Bronchus fibroblast of lung (primary cell): Measurements from ENCODE around the gene OR5D18. TPM values are rescaled to one million over a fixed set of nuclear protein-coding genes. Genes with fewer than 3 reads are reported as not detected.

Experiments
- total RNA-seq: library from RNA; depleted of rRNA; stranded (reverse); fragments of >200 nt; gene quantifications from 2 replicates; pipeline ENCODE4 v1.2.3, GENCODE V29; 2015

Gene OR5D18
- total RNA-seq: not detected in 2 replicates

DNA sequence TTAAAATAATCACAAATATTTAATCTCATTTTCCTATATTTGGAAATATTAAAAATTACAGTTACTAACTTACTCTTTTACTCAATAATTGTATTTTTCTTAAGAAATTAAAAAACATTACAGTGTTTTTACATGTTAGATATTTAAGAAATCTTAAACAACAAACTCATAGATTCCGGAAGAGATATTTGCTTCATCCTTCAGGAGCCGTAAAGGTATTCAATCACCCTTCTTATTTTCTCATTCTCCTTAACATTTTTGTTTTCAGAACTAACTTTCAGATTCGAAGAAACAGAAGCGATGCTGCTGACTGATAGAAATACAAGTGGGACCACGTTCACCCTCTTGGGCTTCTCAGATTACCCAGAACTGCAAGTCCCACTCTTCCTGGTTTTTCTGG is at the start of gene OR5D18:
OR5D18 (plus strand) TSS at position 301 of the 400 bp plus-strand sequence; CDS start at position 301, 0 bp downstream.

GRCh38 chr11:55773138-55773537 is 46.3 kb upstream of the OR5D18 start, which contains the start of gene OR5D13:
TSS of gene OR5D13 (plus strand) at chr11:55773438. CDS start at chr11:55773438, 0 bp downstream.

GRCh38 chr11:55795256-55795655 is 24.2 kb upstream of the OR5D18 start, which contains the start of gene OR5D14:
TSS of gene OR5D14 (plus strand) at chr11:55795556. CDS start at chr11:55795556, 0 bp downstream.

GRCh38 chr11:55811067-55811466 is 8.4 kb upstream of the OR5D18 start, which contains the start of gene OR5L1:
TSS of gene OR5L1 (plus strand) at chr11:55811367. CDS start at chr11:55811467, 100 bp downstream.

DNA sequence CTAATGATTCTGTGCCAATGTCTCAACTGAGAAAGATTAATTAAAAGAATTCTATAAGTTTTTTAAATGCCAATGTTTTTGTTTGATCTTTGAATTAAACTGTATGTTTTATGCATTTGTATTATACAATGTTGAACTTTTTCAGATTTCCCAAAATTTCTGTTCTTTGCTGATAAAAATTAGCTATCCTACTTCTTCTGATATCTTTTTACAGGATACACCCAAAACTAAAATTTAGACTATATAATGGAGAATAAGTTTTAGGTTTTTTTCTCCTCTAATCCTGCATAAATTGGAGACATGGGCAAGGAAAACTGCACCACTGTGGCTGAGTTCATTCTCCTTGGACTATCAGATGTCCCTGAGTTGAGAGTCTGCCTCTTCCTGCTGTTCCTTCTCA is 7.5 kb downstream of the OR5D18 start, which contains the start of gene OR5L2:
OR5L2 (plus strand) TSS at position 301 of the 400 bp plus-strand sequence; CDS start at position 301, 0 bp downstream.

DNA sequence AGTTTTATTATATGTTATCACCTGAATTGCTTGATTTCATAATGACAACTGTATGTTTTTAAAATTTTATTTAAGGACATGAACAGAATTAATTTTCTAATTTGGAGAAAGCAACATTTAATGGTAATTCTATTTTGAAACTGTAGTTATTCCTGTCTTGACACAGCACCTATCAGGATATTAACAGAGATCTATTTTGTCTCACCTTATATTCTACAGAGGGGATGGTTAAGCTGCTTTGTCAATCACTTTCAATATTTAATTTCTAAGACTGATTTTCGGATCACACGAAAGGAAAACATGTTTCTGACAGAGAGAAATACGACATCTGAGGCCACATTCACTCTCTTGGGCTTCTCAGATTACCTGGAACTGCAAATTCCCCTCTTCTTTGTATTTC is 19.0 kb downstream of the OR5D18 start, which contains the start of gene OR5D16:
OR5D16 (plus strand) TSS at position 301 of the 400 bp plus-strand sequence; CDS start at position 301, 0 bp downstream.

Other genes starting within 250 kb of the OR5D18 start
- gene OR4C16, start 247.5 kb upstream of the OR5D18 start, total RNA-seq: not detected in 2 replicates
- not detected in 2 replicates for gene OR4C11, start 212.0 kb upstream of the OR5D18 start, total RNA-seq
- gene OR4P4, start 184.5 kb upstream of the OR5D18 start, total RNA-seq: not detected in 2 replicates
- gene OR4S2, start 171.3 kb upstream of the OR5D18 start, total RNA-seq: not detected in 2 replicates
- gene OR4C6, start 157.4 kb upstream of the OR5D18 start, total RNA-seq: not detected in 2 replicates
- gene OR5D13, start 46.2 kb upstream of the OR5D18 start, total RNA-seq: not detected in 2 replicates
- gene OR5D14, start 24.1 kb upstream of the OR5D18 start, total RNA-seq: not detected in 2 replicates
- gene OR5L1, start 8.3 kb upstream of the OR5D18 start, total RNA-seq: not detected in 2 replicates
- not detected in 2 replicates for gene OR5L2, start 7.6 kb downstream of the OR5D18 start, total RNA-seq
- not detected in 2 replicates for gene OR5D16, start 19.1 kb downstream of the OR5D18 start, total RNA-seq
- gene TRIM51, start 63.7 kb downstream of the OR5D18 start, total RNA-seq: not detected in 2 replicates
- gene OR5W2, start 95.0 kb downstream of the OR5D18 start, total RNA-seq: not detected in 2 replicates
- gene OR5I1, start 116.8 kb downstream of the OR5D18 start, total RNA-seq: not detected in 2 replicates
- gene OR10AG1, start 150.3 kb downstream of the OR5D18 start, total RNA-seq: not detected in 2 replicates
- gene OR5F1, start 175.0 kb downstream of the OR5D18 start, total RNA-seq: not detected in 2 replicates
- not detected in 2 replicates for gene OR5AS1, start 208.0 kb downstream of the OR5D18 start, total RNA-seq